SK-N-SH treated with all-trans-retinoic acid at 6 μM for 48 hours (cell line): ENCODE measurements around the gene GLDN.

Source experiments
- ATAC-seq: fragments of 200-7000 bp; cut with Tn5 transposase; 3 replicates; pipeline ENCODE4 v1.9.1; 2020; ENCODE audit warnings: mild to moderate bottlenecking, moderate library complexity
- ARNTL ChIP-seq: fragments of 450-650 bp; formaldehyde crosslinking; IDR thresholded peaks from 2 replicates; pipeline ENCODE4 v1.5.0; 2020; ENCODE audit warnings: low read depth, mild to moderate bottlenecking, moderate library complexity, borderline replicate concordance
- BACH2 ChIP-seq: fragments of 250-450 bp; sonication (Bioruptor Pico); IDR thresholded peaks from 2 replicates; pipeline ENCODE4 v1.9.0; 2021; ENCODE audit warnings: mild to moderate bottlenecking, borderline replicate concordance
- CREB5 ChIP-seq: fragments of 250-450 bp; sonication (Bioruptor Pico); IDR thresholded peaks from 2 replicates; pipeline ENCODE4 v1.5.1; 2020; ENCODE audit warnings: low read depth, mild to moderate bottlenecking, moderate library complexity
- CSDC2 ChIP-seq: fragments of 250-450 bp; sonication (Bioruptor Pico); IDR thresholded peaks from 2 replicates; pipeline ENCODE4 v1.5.0; 2020; ENCODE audit warnings: mild to moderate bottlenecking, moderate library complexity
- CSRNP3 ChIP-seq: fragments of 250-450 bp; sonication (Bioruptor Pico); IDR thresholded peaks from 2 replicates; pipeline ENCODE4 v1.5.1; 2021; ENCODE audit warnings: mild to moderate bottlenecking, moderate library complexity
- ESRRG ChIP-seq: fragments of 250-450 bp; sonication (Bioruptor Pico); IDR thresholded peaks from 2 replicates; pipeline ENCODE4 v1.6.1; 2021; ENCODE audit warnings: mild to moderate bottlenecking
- GLIS3 ChIP-seq: fragments of 250-450 bp; sonication (Bioruptor Pico); IDR thresholded peaks from 2 replicates; pipeline ENCODE4 v1.5.0; 2020; ENCODE audit warnings: mild to moderate bottlenecking, moderate library complexity
- OSR1 ChIP-seq: fragments of 250-450 bp; sonication (Bioruptor Pico); IDR thresholded peaks from 2 replicates; pipeline ENCODE4 v1.8.0; 2022; ENCODE audit warnings: moderate library complexity, mild to moderate bottlenecking, inconsistent platforms
- PATZ1 ChIP-seq: fragments of 250-450 bp; sonication (Bioruptor Pico); IDR thresholded peaks from 2 replicates; pipeline ENCODE4 v1.8.0; 2020; ENCODE audit warnings: mild to moderate bottlenecking, moderate library complexity, borderline replicate concordance
- RARB ChIP-seq: fragments of 250-450 bp; sonication (Bioruptor Pico); IDR thresholded peaks from 2 replicates; pipeline ENCODE4 v1.8.0; 2021; ENCODE audit warnings: mild to moderate bottlenecking, moderate library complexity
- SNAI2 ChIP-seq: fragments of 250-450 bp; sonication (Bioruptor Pico); IDR thresholded peaks from 2 replicates; pipeline ENCODE4 v1.5.0; 2020; ENCODE audit warnings: mild to moderate bottlenecking, moderate library complexity
- TCF4 ChIP-seq: fragments of 250-450 bp; sonication (Bioruptor Pico); IDR thresholded peaks from 2 replicates; pipeline ENCODE4 v1.8.0; 2021; ENCODE audit warnings: mild to moderate bottlenecking, moderate library complexity, borderline replicate concordance
- TOX ChIP-seq: fragments of 250-450 bp; sonication (Bioruptor Pico); IDR thresholded peaks from 2 replicates; pipeline ENCODE4 v1.8.0; 2021; ENCODE audit warnings: mild to moderate bottlenecking, moderate library complexity, borderline replicate concordance
- TSHZ2 ChIP-seq: fragments of 250-450 bp; sonication (Bioruptor Pico); IDR thresholded peaks from 2 replicates; pipeline ENCODE4 v1.5.0; 2020; ENCODE audit warnings: mild to moderate bottlenecking, moderate library complexity
- ZC3H10 ChIP-seq: fragments of 250-450 bp; sonication (Bioruptor Pico); IDR thresholded peaks from 2 replicates; pipeline ENCODE4 v1.5.1; 2021; ENCODE audit warnings: mild to moderate bottlenecking, moderate library complexity
- ZFP30 ChIP-seq: fragments of 450-650 bp; formaldehyde crosslinking; IDR thresholded peaks from 2 replicates; pipeline ENCODE4 v1.5.0; 2022; ENCODE audit warnings: mild to moderate bottlenecking, moderate library complexity
- ZNF565 ChIP-seq: fragments of 450-650 bp; formaldehyde crosslinking; conservative IDR thresholded peaks from 2 replicates; pipeline ENCODE4 v1.5.0; 2020; ENCODE audit warnings: low read depth, mild to moderate bottlenecking, moderate library complexity
- ZNF70 ChIP-seq: fragments of 450-650 bp; formaldehyde crosslinking; IDR thresholded peaks from 2 replicates; pipeline ENCODE4 v1.5.0; 2020; ENCODE audit warnings: mild to moderate bottlenecking, moderate library complexity
- ZNF8 ChIP-seq: fragments of 450-650 bp; formaldehyde crosslinking; IDR thresholded peaks from 2 replicates; pipeline ENCODE4 v1.5.0; 2020; ENCODE audit warnings: mild to moderate bottlenecking, moderate library complexity

The GLDN gene

GRCh38 chr15:51311510-51311909 lies 29.9 kb upstream of the GLDN start:
- TF ChIP-seq SNAI2 (CRISPR knock-in tag) (no peak), ZFP30 (CRISPR knock-in tag) (no peak), ZC3H10 (CRISPR knock-in tag) (no peak), CREB5 (CRISPR knock-in tag) (no peak), ARNTL (CRISPR knock-in tag) (no peak), PATZ1 (CRISPR knock-in tag) (no peak), ESRRG (CRISPR knock-in tag) (no peak), BACH2 (CRISPR knock-in tag) (no peak), OSR1 (CRISPR knock-in tag) (no peak), ZNF565 (CRISPR knock-in tag) (no peak), CSDC2 (CRISPR knock-in tag) (no peak), TSHZ2 (CRISPR knock-in tag) (no peak), ZNF8 (CRISPR knock-in tag) (no peak)
- no peak for ATAC-seq

GRCh38 chr15:51312166-51313073 lies 29.0 kb upstream of the GLDN start:
- no peak for ATAC-seq

GRCh38 chr15:51313074-51313393 lies 28.4 kb upstream of the GLDN start:
- no peak for ATAC-seq
- TF ChIP-seq ZFP30 (CRISPR knock-in tag), result no peak

More at GRCh38 chr15:51312166-51313073, 29.0 kb upstream of the GLDN start:
- no peak for TF ChIP-seq ZNF8 (CRISPR knock-in tag)
- no peak for TF ChIP-seq BACH2 (CRISPR knock-in tag)
- TF ChIP-seq PATZ1 (CRISPR knock-in tag), result no peak
- no peak for TF ChIP-seq ZNF70 (CRISPR knock-in tag)

- no peak for ATAC-seq
Observed at GRCh38 chr15:51313644-51314280, 27.7 kb upstream of the GLDN start.

More at GRCh38 chr15:51313644-51314280, 27.7 kb upstream of the GLDN start:
- TF ChIP-seq CREB5 (CRISPR knock-in tag) (no peak), RARB (no peak), BACH2 (CRISPR knock-in tag) (no peak), GLIS3 (CRISPR knock-in tag) (no peak), ZC3H10 (CRISPR knock-in tag) (no peak), ZNF70 (CRISPR knock-in tag) (no peak), SNAI2 (CRISPR knock-in tag) (no peak), ZFP30 (CRISPR knock-in tag) (no peak), ZNF565 (CRISPR knock-in tag) (no peak), TOX (CRISPR knock-in tag) (no peak), TCF4 (no peak), ZNF8 (CRISPR knock-in tag) (no peak), ARNTL (CRISPR knock-in tag) (no peak), TSHZ2 (CRISPR knock-in tag) (no peak), CSRNP3 (CRISPR knock-in tag) (no peak)
